K562 (cell line): ENCODE data around the gene ARFGAP3. TPM values are rescaled to one million over a fixed set of nuclear protein-coding genes. Genes with fewer than 3 reads are reported as not detected.

ENCODE experiments used
- ATAC-seq: fragments of 200-7000 bp; cut with Tn5 transposase; 3 replicates; pipeline ENCODE4 v1.9.1; 2020; ENCODE audit warnings: moderate library complexity
- BruUV-seq: library from RNA; stranded (reverse); fragments of 400-500 nt; replicated peaks from 2 replicates; lab custom pipeline; 2021; lab: Mats Ljungman, UMichigan
- CTCF ChIA-PET: fragments of 300-600 bp; formaldehyde crosslinking; extraction: SDS; loops from one replicate; lab custom pipeline; 2021; ENCODE audit warnings: low intra/inter-chr PET ratio; lab: Yijun Ruan, JAX
- POLR2A ChIA-PET: fragments of 300-600, 350-650 bp; sonication (Branson Sonifier 250); formaldehyde crosslinking; extraction: SDS; loops from one replicate; lab custom pipeline; 2021; ENCODE audit warnings: antibody characterized with exemption, inconsistent platforms; lab: Yijun Ruan, JAX
- DNase-seq, 4 experiments: peaks; one replicate each; pipeline versions ENCODE4 v3.0.0 to v3.0.0-alpha.2; 2011 to 2018; ENCODE audit warnings: low spot score in 3 of 4, mixed read lengths in 3 of 4; ENCODE audit errors: extremely low read depth in 1 of 4
- FAIRE-seq: peaks from 2 replicates; lab custom pipeline; 2011; peaks lifted over from hg19 to GRCh38; lab: Jason Lieb, UNC
- H2AFZ ChIP-seq: 2 replicates; pipeline ENCODE4 v1.6.0; 2011; ENCODE audit warnings: low read depth, low read length, control low read depth, inconsistent platforms
- H3K27ac ChIP-seq: fragments of 200-600 bp; 3 replicates; pipeline ENCODE4 v1.8.0; 2011; ENCODE audit warnings: low read depth, mild to moderate bottlenecking, control low read depth, inconsistent platforms, low read length, moderate library complexity, mixed read lengths; ENCODE audit errors: extremely low read depth
- H3K27me3 ChIP-seq, 2 experiments: fragments of 300-600 bp in 1 of 2; 2 replicates in 1 of 2; 3 replicates in 1 of 2; pipeline versions ENCODE4 v1.6.0 to v1.8.0; 2011; ENCODE audit warnings: inconsistent platforms in 2 of 2, low read length in 2 of 2, mild to moderate bottlenecking in 1 of 2, mixed read lengths in 1 of 2, moderate library complexity in 1 of 2; ENCODE audit not compliant: control insufficient read depth in 2 of 2, insufficient read depth in 2 of 2
- H3K36me3 ChIP-seq: fragments of 300-600 bp; 3 replicates; pipeline ENCODE4 v1.8.0; 2011; ENCODE audit warnings: mild to moderate bottlenecking, low read length, inconsistent platforms; ENCODE audit not compliant: control insufficient read depth, insufficient read depth
- H3K4me1 ChIP-seq, 2 experiments: fragments of 200-600 bp in 1 of 2; replicated peaks in 1 of 2; 2 replicates in 1 of 2; 3 replicates in 1 of 2; pipeline versions ENCODE4 v1.5.1 to v1.8.0; 2011; ENCODE audit warnings: inconsistent platforms in 2 of 2, low read length in 2 of 2, mild to moderate bottlenecking in 1 of 2, mixed read lengths in 1 of 2, moderate library complexity in 1 of 2; ENCODE audit not compliant: control insufficient read depth in 2 of 2, insufficient read depth in 2 of 2
- H3K4me2 ChIP-seq: 2 replicates; pipeline ENCODE4 v1.6.1; 2011; ENCODE audit warnings: low read length, control low read depth, inconsistent platforms, mixed read lengths; ENCODE audit not compliant: insufficient read depth
- H3K4me3 ChIP-seq: fragments of 200-600 bp; sonication (generic), shearing (Covaris generic); 2 replicates; pipeline ENCODE4 v1.5.1; 2016; ENCODE audit warnings: control low read depth, inconsistent platforms
- H3K79me2 ChIP-seq: fragments of 200-600 bp; 3 replicates; pipeline ENCODE4 v1.8.0; 2011; ENCODE audit warnings: low read length, inconsistent platforms; ENCODE audit not compliant: control insufficient read depth, insufficient read depth
- H3K9ac ChIP-seq, 2 experiments: 2 replicates each; pipeline versions ENCODE4 v1.6.0 to v1.6.1; 2011; ENCODE audit warnings: low read depth in 2 of 2, low read length in 2 of 2, control low read depth in 1 of 2, inconsistent platforms in 1 of 2, mild to moderate bottlenecking in 1 of 2, mixed read lengths in 1 of 2; ENCODE audit not compliant: insufficient read depth in 1 of 2
- H3K9me1 ChIP-seq: one replicate; pipeline ENCODE4 v1.6.0; 2011; ENCODE audit warnings: inconsistent platforms, mild to moderate bottlenecking, low read length, moderate library complexity; ENCODE audit not compliant: control insufficient read depth, insufficient read depth
- H3K9me3 ChIP-seq: replicated peaks from 2 replicates; pipeline ENCODE4 v1.5.1; 2011; ENCODE audit warnings: low read depth, low read length, inconsistent platforms; ENCODE audit not compliant: control insufficient read depth, insufficient read depth
- H4K20me1 ChIP-seq: replicated peaks from 2 replicates; pipeline ENCODE4 v1.6.1; 2011; ENCODE audit warnings: low read length, inconsistent platforms, mixed read lengths; ENCODE audit not compliant: control insufficient read depth, insufficient read depth
- BRD4 ChIP-seq: fragments of 200-600 bp; sonication (generic); IDR thresholded peaks from 2 replicates; pipeline ENCODE4 v1.6.1; 2017; ENCODE audit warnings: inconsistent platforms
- CREB1 ChIP-seq, 2 experiments: sonication (generic) in 1 of 2; formaldehyde crosslinking in 1 of 2; IDR thresholded peaks; 2 replicates each; pipeline versions ENCODE4 v1.6.1 to v1.8.0; 2012 to 2022; ENCODE audit warnings: inconsistent platforms in 1 of 2, mild to moderate bottlenecking in 1 of 2, missing genetic modification reagents in 1 of 2, moderate library complexity in 1 of 2
- HNRNPL ChIP-seq: fragments of 200-400 bp; formaldehyde crosslinking; IDR thresholded peaks from 2 replicates; pipeline ENCODE4 v1.6.1; 2017; ENCODE audit warnings: low read depth, mild to moderate bottlenecking, low read length
- PHB2 ChIP-seq: fragments of 450-650 bp; IDR thresholded peaks from 2 replicates; pipeline ENCODE4 v1.6.1; 2017; ENCODE audit warnings: low read depth
- SIX5 ChIP-seq, 2 experiments: IDR thresholded peaks; 2 replicates each; pipeline ENCODE4 v1.6.1; 2011; ENCODE audit warnings: low read length in 2 of 2, borderline replicate concordance in 1 of 2, low read depth in 1 of 2, mild to moderate bottlenecking in 1 of 2, moderate library complexity in 1 of 2; ENCODE audit not compliant: insufficient read depth in 1 of 2
- SMARCE1 ChIP-seq: fragments of 450-650 bp; IDR thresholded peaks from 2 replicates; pipeline ENCODE4 v1.7.1; 2016; ENCODE audit warnings: mild to moderate bottlenecking
- U2AF1 ChIP-seq: fragments of 200-400 bp; formaldehyde crosslinking; optimal IDR thresholded peaks from 2 replicates; pipeline ENCODE3; 2017; ENCODE audit warnings: mild to moderate bottlenecking, low read depth, low read length, moderate library complexity
- WGBS: fragments of 100-300 bp; shearing (Covaris generic); methylation state at CpG from one replicate; pipeline ENCODE4 v1.1.6; 2016; ENCODE audit warnings: low coverage, mixed read lengths; ENCODE audit not compliant: insufficient coverage; ENCODE audit errors: missing lambda C conversion rate; 5-methylcytosine and 5-hydroxymethylcytosine counted together
- in situ Hi-C: fragments of 300-500 bp; cut with MboI; formaldehyde crosslinking; loops from 4 replicates; pipeline ENCODE4 v1.15.0; 2018; ENCODE audit warnings: inconsistent platforms, mixed read lengths
- intact Hi-C: fragments of 100-400 bp; cut with micrococcal nuclease; formaldehyde crosslinking; loops from 2 replicates; pipeline ENCODE4 v1.14.2; 2022
- polyA plus RNA-seq, 8 experiments: library from polyadenylated mRNA; depleted of rRNA in 4 of 8; stranded (reverse) in 5 of 8; unstranded in 3 of 8; fragments of >200 nt; fragmentation: Nextera tagmentation in 2 of 8; fragmentation: Illumina TruSeq in 1 of 8; extraction: Ambion mirVana in 2 of 8; extraction: Trizol in 1 of 8; gene quantifications; 2 replicates each; pipeline versions ENCODE4 v1.2.1 to v1.2.3, GENCODE V29; 2011 to 2014; ENCODE audit warnings: inconsistent platforms in 1 of 8, missing spikeins in 1 of 8
- total RNA-seq, 7 experiments: library from RNA; depleted of rRNA in 6 of 7; stranded (reverse); fragments of >200 nt in 6 of 7; fragmentation: Illumina TruSeq in 2 of 7; extraction: Trizol in 2 of 7; gene quantifications; 2 replicates each; pipeline versions ENCODE4 v1.2.1 to v1.2.3, GENCODE V29; 2011 to 2021; ENCODE audit warnings: low replicate concordance in 1 of 7
- TF ChIP-seq, protein P1 (sequence below), 2 experiments: IDR thresholded peaks in 1 of 2; conservative IDR thresholded peaks in 1 of 2; 2 replicates each; pipeline ENCODE4 v1.6.1; 2016; ENCODE audit warnings: low read depth in 2 of 2, mild to moderate bottlenecking in 1 of 2, missing compliant biosample characterization in 1 of 2, missing genetic modification characterization in 1 of 2, moderate library complexity in 1 of 2

Gene ARFGAP3
- total and polyA plus RNA-seq, 9 of the 15 experiments (the other 6 are each of a cell fraction or from before 2014, with no cell fraction given), result 14.2 to 31.9 (median 22.7) TPM

DNA sequence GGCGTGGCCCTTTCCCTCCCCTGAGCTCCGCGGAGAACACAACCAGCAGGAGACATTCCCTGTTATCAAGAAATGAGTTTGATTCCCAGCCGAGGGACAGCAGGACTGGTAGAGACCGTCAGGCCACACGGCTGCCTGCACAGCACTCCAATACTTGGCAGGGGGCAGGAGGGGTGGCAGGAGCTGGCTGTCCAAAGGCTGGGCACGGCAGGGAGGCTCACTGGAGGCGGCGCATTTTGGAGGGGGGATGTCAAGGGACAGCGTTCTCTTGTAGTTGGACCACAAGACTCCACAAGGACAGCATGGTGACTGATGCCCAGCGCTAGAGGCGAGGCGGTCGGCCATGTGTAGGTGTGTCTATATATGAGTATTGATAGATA lies 69.7 kb downstream of the ARFGAP3 start (continued):
- TF ChIP-seq, protein P1, sequence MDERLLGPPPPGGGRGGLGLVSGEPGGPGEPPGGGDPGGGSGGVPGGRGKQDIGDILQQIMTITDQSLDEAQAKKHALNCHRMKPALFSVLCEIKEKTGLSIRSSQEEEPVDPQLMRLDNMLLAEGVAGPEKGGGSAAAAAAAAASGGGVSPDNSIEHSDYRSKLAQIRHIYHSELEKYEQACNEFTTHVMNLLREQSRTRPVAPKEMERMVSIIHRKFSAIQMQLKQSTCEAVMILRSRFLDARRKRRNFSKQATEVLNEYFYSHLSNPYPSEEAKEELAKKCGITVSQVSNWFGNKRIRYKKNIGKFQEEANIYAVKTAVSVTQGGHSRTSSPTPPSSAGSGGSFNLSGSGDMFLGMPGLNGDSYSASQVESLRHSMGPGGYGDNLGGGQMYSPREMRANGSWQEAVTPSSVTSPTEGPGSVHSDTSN (CRISPR knock-in tag; IDR thresholded peaks at IDR 0.05; ENCODE audit: low read depth), result no peak
- TF ChIP-seq, protein P1 (tag; conservative IDR thresholded peaks at IDR 0.05; ENCODE audit: low read depth), result no peak
- TF ChIP-seq CREB1 (IDR thresholded peaks at IDR 0.05) (no peak), CREB1 (CRISPR knock-in tag; IDR thresholded peaks at IDR 0.05) (no peak), SMARCE1 (no peak)

DNA sequence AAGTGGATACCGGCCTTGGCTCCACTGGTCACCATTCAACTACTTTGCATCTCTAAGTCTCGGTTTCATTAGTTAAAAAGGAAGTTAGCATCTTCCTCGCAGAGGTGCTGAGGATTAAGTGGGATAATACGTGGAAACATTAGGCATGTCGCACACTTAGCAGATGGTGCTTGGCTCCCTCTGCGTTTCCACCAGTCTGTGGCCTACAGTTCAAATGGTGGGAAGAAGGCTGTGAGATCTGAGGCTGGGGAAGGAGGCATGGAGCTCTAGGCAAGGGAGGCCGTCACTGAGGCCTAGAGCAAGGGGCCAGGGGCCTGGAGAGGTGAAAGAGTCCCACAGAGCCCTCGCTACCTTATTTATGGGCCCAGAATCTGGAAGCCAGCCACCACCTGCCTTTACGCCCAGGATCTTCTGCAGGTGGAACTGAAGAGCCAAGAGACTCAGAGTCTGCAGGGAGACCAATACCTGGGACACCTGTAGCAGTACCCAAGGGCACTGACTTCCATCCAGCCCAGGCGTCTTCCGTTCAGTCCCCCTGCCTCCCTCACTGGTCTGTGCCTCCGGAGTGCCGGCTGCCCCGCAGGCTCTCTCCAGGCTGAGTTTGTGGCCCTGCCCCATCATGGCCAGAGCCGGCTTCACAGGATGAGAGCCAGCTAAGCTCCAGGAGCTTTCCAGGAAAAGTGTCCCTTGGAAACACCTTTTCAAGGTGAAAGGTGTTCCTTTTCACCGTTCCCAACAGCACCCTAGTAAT lies 70.3 kb downstream of the ARFGAP3 start:
- Histone ChIP-seq H3K27me3 (peaks cover 7 to 43% of the 10 kb centered on the region in 2 experiments; a peak in 4 of 5 replicates), H3K9ac (no peak overlapping the region), H3K4me2 (no peak overlapping the region), H3K36me3 (no peaks in the 10 kb centered on the region), H3K27ac (no peak overlapping the region), H4K20me1 (no peaks in the 10 kb centered on the region), H3K79me2 (no peaks in the 10 kb centered on the region), H3K4me3 (no peak overlapping the region), H2AFZ (no peak overlapping the region), H3K9me3 (no peaks in the 10 kb centered on the region), H3K4me1 (peaks cover 0 to 3% of the 10 kb centered on the region in 2 experiments; a peak in 2 of 5 replicates), H3K9me1 (no peaks in the 10 kb centered on the region)
- ATAC-seq, result no peak
- ChIA-PET POLR2A (interaction anchor here (0.6 kb wide), 3 partner anchors 171 to 1179 kb away, joined by 3 to 4 read pairs (median 3); no protein-coding TSS in a partner anchor), CTCF (no interaction called here)
- no TSS peak for BruUV-seq
- DNase-seq, result no peak
- WGBS, result 8% methylated on average over 12 of the region's 16 CpGs
- FAIRE-seq, result no peak
- in situ Hi-C loops, result no loop called here
- TF ChIP-seq PHB2 (no peak), SIX5 (IDR thresholded peaks at IDR 0.05; ENCODE audit: borderline replicate concordance in 1 of 2, insufficient read depth in 1 of 2, low read depth in 1 of 2, low read length in 2 of 2) (no peak), HNRNPL (no peak), U2AF1 (no peak), BRD4 (no peak)
- intact Hi-C loops, result no loop called here
